Umbilical cord (tissue), 2 donors: ENCODE data around the gene WAC. TPM values are rescaled to one million over a fixed set of nuclear protein-coding genes. Genes with fewer than 3 reads are reported as not detected.

Experiments used
- DNase-seq: peaks from one replicate; pipeline ENCODE4 v3.0.0-alpha.2; 2015; ENCODE audit warnings: low spot score
- total RNA-seq: library from RNA; depleted of rRNA; stranded (reverse); fragments of >200 nt; gene quantifications from one replicate; pipeline ENCODE4 v1.2.3, GENCODE V29; 2014; ENCODE audit warnings: low replicate concordance; ENCODE audit not compliant: insufficient read depth

The WAC gene
- total RNA-seq, 1 donor from 2014 or later: 156 TPM

DNA sequence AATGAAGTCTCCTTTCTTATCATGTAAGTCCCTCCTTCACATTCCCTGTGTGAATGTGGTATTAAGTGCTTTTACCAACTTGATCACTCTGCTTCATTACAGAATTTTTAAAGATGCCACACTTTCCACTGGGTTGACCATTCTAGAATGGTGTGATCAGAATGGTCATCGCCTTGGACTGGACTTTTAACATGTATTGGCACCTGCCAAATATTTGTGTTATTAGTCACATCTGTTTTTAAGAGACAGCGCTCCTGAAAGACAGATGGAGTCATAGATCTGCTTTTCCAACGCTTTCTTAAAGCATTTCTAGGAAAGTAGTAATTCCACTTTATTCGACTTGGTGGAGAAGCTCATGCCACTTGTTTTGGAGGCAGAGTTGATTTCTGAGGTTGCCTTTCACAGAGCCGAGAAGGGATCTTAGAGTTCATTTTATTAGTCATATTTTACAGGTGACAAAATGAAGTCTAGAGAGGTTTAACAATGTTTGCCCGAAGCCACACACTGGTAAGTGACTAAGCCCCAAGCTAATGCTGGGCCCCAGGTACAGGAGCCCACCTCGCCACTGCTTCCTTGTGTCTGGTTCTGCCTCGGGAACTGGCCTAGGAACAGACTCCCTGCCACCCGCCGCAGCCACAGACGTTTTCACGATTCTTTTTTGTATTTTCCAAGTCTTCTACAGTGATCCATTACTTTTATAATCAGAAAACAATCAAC, 134.0 kb downstream of the WAC start:
- DNase-seq: no peak

DNA sequence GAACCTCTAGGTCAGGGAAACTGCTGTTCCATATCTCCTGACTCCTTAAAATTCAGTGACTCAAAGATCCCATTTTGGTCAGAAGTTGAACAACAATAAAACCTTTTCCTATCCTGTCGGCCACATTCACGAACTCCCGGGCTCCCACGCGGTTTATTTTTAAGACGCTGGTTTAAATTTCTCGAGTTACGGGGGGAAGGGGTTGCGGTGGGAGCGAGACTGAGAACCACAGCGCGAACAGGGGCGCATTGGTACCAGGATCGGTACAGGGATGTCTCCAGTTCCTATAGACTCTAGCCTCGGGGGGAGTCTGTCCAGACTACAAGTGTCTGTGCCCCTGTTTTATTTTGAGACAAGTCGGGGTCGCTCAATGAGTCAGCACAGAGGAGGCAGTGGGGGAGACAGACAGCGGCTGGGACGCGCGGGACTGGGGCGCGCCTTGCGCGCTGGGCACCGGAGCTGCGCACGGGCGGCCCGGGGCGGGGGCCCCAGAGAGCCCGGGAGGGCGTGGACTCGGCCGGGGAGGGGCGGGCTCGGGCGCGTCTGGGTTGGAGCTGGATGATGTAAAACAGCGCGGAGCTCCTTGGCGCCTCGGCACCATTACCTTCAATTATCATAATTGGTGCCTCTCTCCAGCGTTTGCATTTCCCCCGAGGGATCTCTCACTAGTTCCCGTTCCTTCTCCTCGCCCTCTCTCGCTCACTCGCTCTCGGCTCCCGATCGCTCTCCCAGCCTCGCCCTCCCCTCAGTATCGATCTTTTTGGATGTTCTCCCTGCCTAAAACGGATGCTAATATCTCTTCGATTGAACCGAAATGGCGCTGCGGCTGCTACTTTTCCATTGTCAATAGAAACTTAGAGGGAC, 135.7 kb downstream of the WAC start:
- DNase-seq: peak; percentile 85

DNA sequence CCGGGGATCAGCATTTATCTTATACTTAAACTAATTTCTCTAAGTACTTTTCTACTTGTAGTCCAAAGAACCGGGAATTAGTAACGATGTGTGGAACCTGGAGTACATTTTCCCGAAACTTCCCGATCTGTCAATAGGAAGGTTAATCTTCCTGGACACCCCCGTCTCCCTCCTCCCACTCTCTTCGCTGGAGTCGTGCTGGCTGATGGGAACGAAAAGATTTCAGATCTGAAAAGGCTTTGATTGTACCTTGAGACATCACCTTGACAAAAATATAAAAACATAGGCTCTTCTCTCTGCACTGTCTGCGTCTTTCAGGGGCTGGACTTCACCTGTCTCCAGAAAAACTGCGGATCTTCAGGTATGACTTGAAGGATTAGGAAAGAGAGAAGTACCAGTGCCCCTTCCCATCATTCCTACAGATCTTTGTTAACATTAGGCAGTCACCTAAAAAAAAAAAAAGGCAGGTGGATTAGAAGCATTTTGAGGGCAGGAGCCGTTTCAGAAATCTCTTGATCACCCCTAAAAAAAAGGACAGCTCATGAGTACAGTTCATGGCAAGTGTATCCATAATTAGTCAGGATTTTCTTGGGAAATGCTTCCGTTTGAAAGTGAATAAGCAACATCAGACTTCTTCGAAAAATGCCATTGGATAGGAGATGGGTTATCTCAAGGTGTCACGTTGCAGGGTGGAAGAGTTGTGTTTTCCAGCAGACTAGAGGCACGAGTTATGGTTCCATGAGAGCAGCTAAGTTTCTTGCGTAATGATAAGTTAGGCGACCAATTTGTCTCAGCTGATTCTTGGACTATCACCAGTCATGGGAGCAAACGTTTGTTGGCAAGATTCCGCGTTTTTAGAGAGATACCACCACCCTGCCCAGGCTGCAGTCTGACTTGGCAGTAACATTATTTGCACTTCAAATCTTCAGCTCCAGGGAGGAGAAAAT, 136.6 kb downstream of the WAC start:
- DNase-seq: no peak

Other genes with a start within 250 kb of the WAC start
- 39.0 TPM for gene MPP7, start 230.1 kb upstream of the WAC start, total RNA-seq
- 197 TPM for gene BAMBI, start 144.4 kb downstream of the WAC start, total RNA-seq